GM18858 (cell line): ENCODE data around the gene MED9.
"Not testable (repeated sequence)": the region's sequence is repeated elsewhere in the genome, so short reads cannot be mapped to it uniquely, and the experiment has no call there.

Experiments
- ATAC-seq: cut with Tn5 transposase; IDR thresholded peaks from one replicate; pipeline ENCODE4 v1.9.1; 2021; ENCODE audit not compliant: unreplicated experiment

The MED9 gene

DNA sequence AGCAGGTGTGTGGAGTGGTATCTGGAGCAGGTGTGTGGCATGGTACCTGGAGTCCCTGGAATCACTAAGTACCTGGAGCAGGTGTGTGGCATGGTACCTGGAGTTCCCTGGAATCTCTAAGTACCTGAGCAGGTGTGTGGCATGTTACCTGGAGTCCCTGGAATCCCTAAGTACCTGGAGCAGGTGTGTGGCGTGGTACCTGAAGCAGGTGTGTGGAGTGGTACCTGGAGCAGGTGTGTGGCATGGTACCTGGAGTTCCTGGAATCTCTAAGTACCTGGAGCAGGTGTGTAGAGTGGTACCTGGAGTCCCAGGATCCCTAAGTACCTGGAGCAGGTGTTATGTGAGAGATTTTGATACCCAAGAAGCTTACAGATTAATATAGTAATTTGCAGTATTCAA is 22.1 kb upstream of the MED9 start:
- ATAC-seq = not testable (repeated sequence)

DNA sequence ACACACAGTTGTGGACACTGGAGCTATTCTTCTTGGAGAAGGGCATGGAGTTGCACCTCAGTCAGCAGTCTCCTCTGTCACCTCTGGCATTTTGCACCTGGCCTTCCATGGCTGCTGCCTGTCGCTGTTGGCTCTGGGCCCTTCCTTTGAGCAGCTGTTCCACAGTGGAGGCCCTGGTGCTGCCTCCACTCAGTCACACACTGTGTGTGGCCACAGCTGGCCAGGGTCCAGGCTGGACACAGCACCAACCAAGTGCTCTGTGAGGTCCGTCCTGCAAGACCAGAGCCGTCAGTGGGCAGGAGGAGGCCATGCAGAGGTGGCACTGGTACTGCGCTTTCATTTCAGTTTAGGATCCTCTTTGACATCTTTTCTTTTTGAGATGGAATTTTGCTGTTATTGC is 21.6 kb upstream of the MED9 start:
- ATAC-seq = no peak

DNA sequence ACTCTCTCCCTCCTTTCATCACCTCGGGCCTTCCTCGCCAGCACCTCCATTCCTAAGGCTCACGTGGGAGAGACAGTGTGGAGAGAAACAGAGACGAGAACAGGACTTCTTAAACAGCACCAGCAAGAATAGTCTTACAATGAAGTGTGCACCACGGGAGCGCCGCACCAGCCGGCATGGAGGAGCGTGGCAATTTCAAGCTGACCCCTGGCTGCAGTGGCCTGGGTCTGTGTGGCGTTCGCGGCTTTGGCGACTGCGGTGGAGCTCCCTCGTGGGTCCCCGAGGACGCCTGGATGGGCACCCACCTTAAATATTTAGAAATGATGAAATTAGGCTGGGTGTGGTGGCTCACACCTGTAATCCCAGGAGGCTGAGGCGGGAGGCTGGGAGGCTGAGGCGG is 20.5 kb upstream of the MED9 start:
- no peak for ATAC-seq

DNA sequence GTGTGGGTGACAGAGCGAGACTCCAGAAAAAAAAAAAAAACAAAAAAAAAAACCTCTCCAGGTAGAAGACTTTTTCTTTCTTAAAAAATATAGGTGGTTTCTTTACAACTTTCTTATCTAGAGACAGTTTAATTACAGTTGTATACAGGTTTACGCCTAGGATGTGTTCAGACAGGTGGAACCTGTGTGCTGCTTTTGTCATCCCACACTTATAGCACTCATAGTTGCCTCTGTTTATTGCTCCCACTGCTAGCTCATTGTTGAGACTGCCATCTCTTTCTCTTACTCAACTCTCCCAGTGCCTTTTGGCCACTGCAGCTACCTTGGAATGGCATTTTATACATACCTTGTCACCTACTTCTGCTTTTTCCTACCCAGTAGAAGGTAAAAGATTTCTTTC is 19.1 kb upstream of the MED9 start:
- ATAC-seq = no peak

- ATAC-seq = no peak
These were observed 16.8 kb upstream of the MED9 start for GRCh38 chr17:17460038-17460437.

DNA sequence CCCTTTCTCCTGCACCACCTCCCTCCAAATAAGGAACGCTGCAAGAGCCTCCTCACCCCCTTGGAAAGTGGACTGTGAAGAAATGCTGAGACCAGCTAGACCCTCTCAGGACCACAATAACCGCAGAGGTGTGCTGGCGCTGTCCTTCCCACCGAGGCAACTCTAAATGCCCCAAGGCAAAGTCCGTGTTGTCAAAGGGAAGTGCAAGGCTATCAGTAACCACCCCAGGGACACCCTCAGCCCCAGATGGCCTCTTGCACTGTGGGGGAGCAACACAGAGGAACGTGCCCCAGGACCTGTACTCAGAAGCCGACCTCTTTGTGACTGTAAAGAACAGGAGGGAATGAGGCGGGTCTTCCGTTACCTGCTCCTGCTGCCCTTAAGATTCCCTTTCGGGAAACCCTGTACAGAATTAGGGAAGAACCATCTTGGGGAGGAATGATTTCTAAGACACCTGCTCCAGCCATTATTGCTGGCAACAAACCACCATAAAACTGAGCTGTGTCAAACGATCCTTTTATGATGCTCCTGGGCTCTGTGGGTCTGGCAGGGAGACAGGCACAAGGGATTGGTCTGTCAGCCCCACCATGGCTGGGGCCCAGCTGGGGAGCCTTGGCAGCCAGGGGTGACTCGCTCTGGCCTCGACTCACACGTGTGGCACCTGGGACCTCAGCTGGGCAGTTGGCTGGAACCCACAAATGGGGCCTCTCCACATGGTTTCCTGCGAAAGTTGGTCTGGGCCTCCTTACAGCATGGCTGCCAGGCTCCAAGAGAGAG is 14.6 kb upstream of the MED9 start:
- ATAC-seq = no peak

DNA sequence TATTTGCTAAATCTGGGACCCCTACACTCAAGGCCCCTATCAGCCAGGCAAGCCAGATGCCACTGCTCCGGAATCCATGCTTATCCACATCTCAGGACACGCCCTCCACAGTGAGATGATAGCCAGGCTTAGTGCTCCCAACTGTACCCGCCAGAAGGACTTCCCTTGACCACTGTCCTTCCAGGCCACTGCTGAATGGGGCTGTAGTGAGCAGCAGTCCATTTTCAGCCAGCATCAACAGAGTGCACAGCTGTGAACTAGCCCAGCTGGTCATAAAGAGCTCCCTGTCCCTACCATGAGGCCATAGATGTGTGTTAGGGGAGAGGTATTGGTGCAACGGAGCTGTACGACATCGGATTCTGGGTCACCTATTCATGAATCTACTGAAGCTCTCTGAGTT is 13.0 kb upstream of the MED9 start:
- ATAC-seq = no peak

- not testable (repeated sequence) for ATAC-seq
These were observed 10.9 kb upstream of the MED9 start for GRCh38 chr17:17465878-17466277.

DNA sequence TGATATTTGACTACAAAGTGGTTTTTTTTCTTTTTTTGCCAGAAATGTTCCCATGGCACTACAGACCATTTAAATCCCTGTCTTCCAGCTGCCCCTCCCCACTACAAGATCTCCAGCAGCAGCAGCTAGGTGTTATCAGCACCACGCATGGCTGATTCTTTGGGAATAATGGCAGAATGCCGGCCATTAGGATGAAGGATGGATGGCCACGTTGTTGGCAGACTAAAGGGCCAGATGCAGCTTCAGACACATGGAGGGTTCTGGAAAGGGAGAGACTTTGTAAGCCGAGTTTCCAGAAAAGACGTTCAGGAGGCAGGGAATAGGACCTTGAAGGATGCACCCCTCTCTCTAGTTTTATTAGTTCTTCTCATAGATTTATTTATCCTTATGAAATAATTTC is 10.3 kb upstream of the MED9 start:
- no peak for ATAC-seq

GRCh38 chr17:17467016-17467415 is 9.8 kb upstream of the MED9 start:
- no peak for ATAC-seq

DNA sequence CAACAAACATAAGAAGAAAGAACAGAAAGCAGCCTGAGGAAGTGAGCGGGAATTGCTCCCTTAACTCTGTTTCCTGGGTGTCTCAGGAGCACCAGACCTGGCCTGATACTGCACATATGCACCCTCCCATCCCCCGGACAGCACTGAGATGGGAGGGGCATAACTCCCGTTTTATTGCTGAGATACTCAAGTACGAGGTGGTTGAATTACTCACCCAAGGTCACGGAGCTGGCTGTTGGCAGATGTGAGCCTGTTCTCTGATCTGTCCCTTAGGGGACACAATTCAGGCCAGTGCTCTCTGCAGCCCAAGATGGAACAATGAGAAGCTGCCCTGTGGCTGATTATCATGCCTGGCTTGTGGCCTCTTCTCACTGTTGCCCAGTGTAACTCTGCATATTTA is 9.1 kb upstream of the MED9 start:
- ATAC-seq = no peak

GRCh38 chr17:17468217-17469010 is 8.4 kb upstream of the MED9 start:
- no peak for ATAC-seq

GRCh38 chr17:17469358-17469757 is 7.4 kb upstream of the MED9 start:
- ATAC-seq = no peak

- no peak for ATAC-seq
These were observed 6.8 kb upstream of the MED9 start for GRCh38 chr17:17469996-17470395.

- no peak for ATAC-seq
These were observed 4.4 kb upstream of the MED9 start for GRCh38 chr17:17472333-17472920.

- ATAC-seq = no peak
These were observed 2.5 kb upstream of the MED9 start for GRCh38 chr17:17474341-17474740.

- no peak for ATAC-seq
These were observed 2.4 kb downstream of the MED9 start for GRCh38 chr17:17479209-17479608.

- ATAC-seq = no peak
These were observed 3.9 kb downstream of the MED9 start for GRCh38 chr17:17480593-17481148.

GRCh38 chr17:17481860-17482259 is 5.1 kb downstream of the MED9 start:
- ATAC-seq = no peak

DNA sequence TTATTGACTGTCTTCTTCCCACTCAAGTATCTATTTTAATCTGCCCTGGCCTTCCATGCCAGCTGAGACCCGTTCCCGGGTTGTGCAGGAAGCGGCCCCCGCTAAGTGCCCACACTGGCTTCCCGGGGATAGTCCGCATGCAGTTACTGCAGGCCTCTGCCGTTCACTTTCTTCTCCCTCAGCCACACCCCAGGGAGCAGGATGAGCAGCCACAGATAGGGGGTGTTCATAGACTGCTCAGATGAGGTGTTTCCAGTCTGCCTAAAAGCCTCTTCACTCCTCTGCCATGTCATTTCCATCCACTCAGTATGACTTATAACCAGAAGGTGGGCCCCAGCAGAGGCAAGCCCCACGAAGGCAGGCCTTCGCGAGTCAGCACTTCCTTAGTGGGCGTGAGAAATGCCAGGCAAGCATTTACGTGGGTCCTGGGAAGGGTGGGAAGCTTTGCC is 7.7 kb downstream of the MED9 start:
- ATAC-seq = no peak

- no peak for ATAC-seq
These were observed 8.6 kb downstream of the MED9 start for GRCh38 chr17:17485420-17485819.

GRCh38 chr17:17486416-17486815 is 9.6 kb downstream of the MED9 start:
- not testable (repeated sequence) for ATAC-seq
